Measurements from ENCODE around the gene PIK3IP1.

PIK3IP1 gene

DNA sequence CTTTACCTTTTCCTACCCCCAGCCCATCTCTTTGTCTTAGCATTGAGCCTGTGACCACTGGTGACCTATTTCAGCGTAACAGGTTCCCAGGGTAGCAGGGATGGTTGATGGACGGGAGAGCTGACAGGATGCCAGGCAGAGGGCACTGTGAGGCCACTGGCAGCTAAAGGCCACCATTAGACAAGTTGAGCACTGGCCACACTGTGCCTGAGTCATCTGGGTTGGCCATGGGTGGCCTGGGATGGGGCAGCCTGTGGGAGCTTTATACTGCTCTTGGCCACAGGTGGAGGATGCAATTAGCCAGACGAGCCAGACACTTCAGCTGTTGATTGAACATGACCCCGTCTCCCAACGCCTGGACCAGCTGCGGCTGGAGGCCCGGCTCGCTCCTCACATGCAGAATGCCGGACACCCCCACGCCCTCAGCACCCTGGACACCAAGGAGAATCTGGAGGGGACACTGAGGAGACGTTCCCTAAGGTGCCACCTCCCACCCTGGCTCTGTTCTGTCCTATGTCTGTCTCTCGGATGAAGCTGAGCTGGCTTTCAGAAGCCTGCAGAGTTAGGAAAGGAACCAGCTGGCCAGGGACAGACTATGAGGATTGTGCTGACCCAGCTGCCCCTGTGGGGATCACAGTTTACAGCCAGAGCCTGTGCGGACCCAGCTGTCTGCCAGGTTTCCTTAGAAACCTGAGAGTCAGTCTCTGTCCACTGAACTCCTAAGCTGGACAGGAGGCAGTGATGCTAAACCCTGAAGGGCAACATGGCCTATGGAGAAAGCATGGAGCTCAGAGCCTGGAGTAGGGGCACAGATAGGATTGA is 29.8 kb downstream of the PIK3IP1 start:
- H3K27ac ChIP-seq: no peak overlapping the region
- H3K36me3 ChIP-seq: peaks cover 41 to 94% (median 69%) of the 10 kb centered on the region in 3 donors
- no peaks in the 10 kb centered on the region for H3K27me3 ChIP-seq
- H3K4me1 ChIP-seq: no peaks in the 10 kb centered on the region
- H3K4me3 ChIP-seq: no peak overlapping the region
- intact Hi-C loops (cut with DNase I; ENCODE audit: low total_unique reads): no loop called here
- DNase-seq: peak in 1 of 2 donors; percentile 47
- H3K9me3 ChIP-seq: no peaks in the 10 kb centered on the region
- no peak for TF ChIP-seq CTCF (IDR thresholded peaks at IDR 0.05)

GRCh38 chr22:31260474-31260856 is 31.8 kb downstream of the PIK3IP1 start:
- no peak for TF ChIP-seq CTCF (IDR thresholded peaks at IDR 0.05)
- no peak for DNase-seq
- no peaks in the 10 kb centered on the region for H3K4me1 ChIP-seq
- intact Hi-C loops (cut with DNase I; ENCODE audit: low total_unique reads): no loop called here
- H3K27ac ChIP-seq: no peak overlapping the region
- H3K9me3 ChIP-seq: no peaks in the 10 kb centered on the region
- H3K4me3 ChIP-seq: no peak overlapping the region
- peaks cover 41 to 74% (median 48%) of the 10 kb centered on the region in 3 donors for H3K36me3 ChIP-seq
- no peaks in the 10 kb centered on the region for H3K27me3 ChIP-seq

DNA sequence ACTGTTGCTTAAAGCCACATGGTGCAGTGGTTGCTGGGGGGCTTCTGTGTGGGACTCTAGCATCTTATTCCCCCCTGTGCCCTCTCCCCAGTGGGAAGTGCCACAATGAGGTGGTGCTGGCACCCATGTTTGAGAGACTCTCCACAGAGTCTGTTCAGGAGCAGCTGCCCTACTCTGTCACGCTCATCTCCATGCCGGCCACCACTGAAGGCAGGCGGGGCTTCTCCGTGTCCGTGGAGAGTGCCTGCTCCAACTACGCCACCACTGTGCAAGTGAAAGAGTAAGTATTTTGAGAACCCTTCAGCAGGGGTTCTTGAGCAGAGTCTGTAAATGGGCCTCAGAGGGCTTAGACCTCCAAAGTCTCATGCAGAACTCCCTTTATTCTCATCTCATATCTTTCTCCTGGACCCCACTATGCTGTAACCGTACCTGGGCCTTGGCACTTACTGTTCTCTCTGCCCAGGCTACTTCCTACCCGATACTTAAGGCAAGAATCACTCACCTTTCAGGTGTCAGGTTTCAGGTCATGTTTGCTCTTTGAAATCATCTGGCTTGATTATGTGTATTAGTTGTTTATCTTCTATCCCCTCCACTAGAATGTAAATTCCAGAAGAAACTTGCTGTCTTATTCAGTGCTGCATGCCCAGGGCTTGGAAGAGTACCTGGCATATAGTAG is 32.4 kb downstream of the PIK3IP1 start:
- no peak overlapping the region for H3K27ac ChIP-seq
- H3K9me3 ChIP-seq: no peaks in the 10 kb centered on the region
- no peak for DNase-seq
- H3K4me1 ChIP-seq: peaks cover 0 to under 1% (median 0%) of the 10 kb centered on the region in 4 donors
- TF ChIP-seq CTCF (IDR thresholded peaks at IDR 0.05): no peak
- no peaks in the 10 kb centered on the region for H3K27me3 ChIP-seq
- intact Hi-C loops (cut with DNase I; ENCODE audit: low total_unique reads): no loop called here
- peaks cover 41 to 69% (median 46%) of the 10 kb centered on the region in 3 donors for H3K36me3 ChIP-seq
- no peak overlapping the region for H3K4me3 ChIP-seq

DNA sequence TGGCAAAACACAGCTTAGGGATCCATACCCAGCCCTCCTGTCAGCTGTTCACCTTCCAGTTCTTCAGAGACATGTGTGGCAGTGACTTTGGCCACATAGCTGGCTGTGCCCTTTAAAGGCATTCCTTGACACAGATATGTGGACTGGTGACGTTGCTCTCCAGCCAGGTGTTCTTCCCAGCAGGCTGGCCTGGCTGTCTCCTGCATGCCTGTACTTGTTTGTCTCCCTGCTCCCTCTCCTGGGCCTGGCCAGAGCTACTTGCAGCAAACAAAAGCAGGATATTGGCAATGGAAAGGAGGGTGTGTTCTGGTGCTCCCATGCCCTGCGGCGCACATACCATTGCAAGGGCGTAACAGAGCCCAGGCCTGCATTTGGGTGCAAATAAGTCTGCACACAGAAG is 38.3 kb downstream of the PIK3IP1 start:
- Histone ChIP-seq H3K9me3 (no peaks in the 10 kb centered on the region), H3K27ac (no peak overlapping the region), H3K4me1 (peaks cover 0 to 36% (median 17%) of the 10 kb centered on the region in 4 donors), H3K27me3 (no peaks in the 10 kb centered on the region), H3K4me3 (no peak overlapping the region), H3K36me3 (peaks cover 8 to 11% (median 9%) of the 10 kb centered on the region in 3 donors)
- intact Hi-C loops (cut with DNase I; ENCODE audit: low total_unique reads): no loop called here
- TF ChIP-seq CTCF (IDR thresholded peaks at IDR 0.05): no peak
- no peak for DNase-seq

DNA sequence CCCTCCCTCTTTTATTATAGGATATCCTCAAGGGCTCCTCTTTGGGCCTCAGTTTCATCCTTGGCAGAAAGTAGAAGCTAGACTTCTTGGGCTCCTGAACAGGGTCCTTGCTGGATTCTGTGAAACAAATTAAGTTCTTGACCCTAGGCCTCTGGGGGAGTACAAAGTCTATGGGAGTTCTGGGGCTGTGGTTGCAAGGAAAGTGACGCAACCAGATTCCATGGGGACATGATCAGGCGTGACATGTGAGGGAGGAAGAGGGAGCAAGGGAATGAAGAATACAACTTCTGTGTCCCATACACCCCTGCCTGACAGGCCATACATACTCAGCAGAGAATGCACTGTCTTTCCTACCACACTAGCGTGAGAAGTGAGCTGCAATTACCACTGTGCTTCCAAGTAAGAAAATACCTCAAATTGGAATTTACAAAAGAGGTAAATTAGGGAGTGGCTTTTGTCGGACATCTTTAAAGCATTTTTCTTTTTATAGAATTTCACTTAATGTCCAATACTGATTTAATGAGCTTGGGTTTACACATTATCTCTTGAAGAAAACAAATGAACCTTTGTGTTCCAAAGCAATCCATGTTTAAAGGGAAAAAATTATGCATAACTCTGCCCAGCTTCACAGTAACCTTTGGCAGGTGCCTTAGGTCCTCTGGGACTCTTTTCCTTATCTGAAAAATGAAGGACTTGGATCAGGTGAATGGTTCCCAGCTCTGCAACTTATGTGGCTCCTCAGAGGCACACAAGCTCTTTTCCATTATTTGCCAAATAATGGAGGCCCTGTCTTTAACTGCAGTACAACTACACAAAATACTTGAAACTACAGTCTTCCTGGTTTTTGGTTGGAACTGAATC is 41.3 kb downstream of the PIK3IP1 start:
- DNase-seq: no peak
- TF ChIP-seq CTCF (IDR thresholded peaks at IDR 0.05): no peak

More for the DNA sequence above, 41.3 kb downstream of the PIK3IP1 start:
- no peak overlapping the region for H3K27ac ChIP-seq
- intact Hi-C loops (cut with DNase I; ENCODE audit: low total_unique reads): no loop called here
- H3K4me3 ChIP-seq: no peak overlapping the region
- no peaks in the 10 kb centered on the region for H3K36me3 ChIP-seq
- peaks cover 0 to 46% (median 29%) of the 10 kb centered on the region in 4 donors for H3K4me1 ChIP-seq
- H3K27me3 ChIP-seq: no peaks in the 10 kb centered on the region
- no peaks in the 10 kb centered on the region for H3K9me3 ChIP-seq
